IMR-90 (cell line): ENCODE results near the gene SYT8. TPM values are rescaled to one million over a fixed set of nuclear protein-coding genes. Genes with fewer than 3 reads are reported as not detected.

Experiments used
- ATAC-seq: fragments of 200-7000 bp; cut with Tn5 transposase; 2 replicates; pipeline ENCODE4 v1.9.1; 2020; ENCODE audit warnings: low read depth, mild to moderate bottlenecking, moderate library complexity
- BruUV-seq: library from RNA; stranded (reverse); fragments of 400-500 nt; replicated peaks from 2 replicates; lab custom pipeline; 2021; lab: Mats Ljungman, UMichigan
- CTCF ChIA-PET: fragments of 300-600 bp; formaldehyde crosslinking; extraction: SDS; loops from one replicate; lab custom pipeline; 2021; ENCODE audit warnings: antibody characterized with exemption; lab: Yijun Ruan, JAX
- POLR2A ChIA-PET: fragments of 300-600 bp; sonication (Branson Sonifier 250); formaldehyde crosslinking; loops from one replicate; lab custom pipeline; 2022; ENCODE audit warnings: antibody characterized with exemption; ENCODE audit not compliant: unreplicated experiment; lab: Charles Lee
- DNase-seq: peaks from one replicate; pipeline ENCODE4 v3.0.0; 2013
- H2AFZ ChIP-seq: replicated peaks from 2 replicates; pipeline ENCODE3; 2013; ENCODE audit warnings: low read length, mild to moderate bottlenecking; ENCODE audit not compliant: poor library complexity
- H2AK5ac ChIP-seq: 2 replicates; pipeline ENCODE4 v1.6.1; 2013; ENCODE audit warnings: low read depth, low read length, inconsistent platforms
- H2AK9ac ChIP-seq: replicated peaks from 2 replicates; pipeline ENCODE3; 2013; ENCODE audit warnings: mild to moderate bottlenecking, low read depth, low read length, moderate library complexity; ENCODE audit not compliant: poor library complexity
- H2BK120ac ChIP-seq: 2 replicates; pipeline ENCODE4 v1.6.1; 2013; ENCODE audit warnings: low read depth, low read length, inconsistent platforms
- H2BK15ac ChIP-seq: 3 replicates; pipeline ENCODE4 v1.6.1; 2013; ENCODE audit warnings: low read depth, low read length, inconsistent platforms
- H2BK20ac ChIP-seq: 2 replicates; pipeline ENCODE4 v1.6.1; 2013; ENCODE audit warnings: low read depth, mild to moderate bottlenecking, inconsistent platforms, low read length, moderate library complexity
- H2BK5ac ChIP-seq: 2 replicates; pipeline ENCODE4 v1.6.1; 2013; ENCODE audit warnings: mild to moderate bottlenecking, low read depth, low read length, inconsistent platforms; ENCODE audit not compliant: poor library complexity, severe bottlenecking
- H3K14ac ChIP-seq: replicated peaks from 2 replicates; pipeline ENCODE4 v1.6.1; 2013; ENCODE audit warnings: low read depth, low read length, inconsistent platforms
- H3K18ac ChIP-seq: 2 replicates; pipeline ENCODE4 v1.6.1; 2013; ENCODE audit warnings: low read depth, low read length, control low read depth
- H3K23ac ChIP-seq: 2 replicates; pipeline ENCODE4 v1.6.1; 2013; ENCODE audit warnings: low read depth, low read length, inconsistent platforms
- H3K27ac ChIP-seq: 2 replicates; pipeline ENCODE4 v1.5.1; 2013; ENCODE audit warnings: mild to moderate bottlenecking, control low read depth, low read length; ENCODE audit not compliant: insufficient read depth
- H3K27me3 ChIP-seq: 2 replicates; pipeline ENCODE4 v1.6.1; 2013; ENCODE audit warnings: low read length; ENCODE audit not compliant: control insufficient read depth, insufficient read depth
- H3K36me3 ChIP-seq: 2 replicates; pipeline ENCODE4 v1.6.1; 2013; ENCODE audit warnings: low read length, mixed read lengths; ENCODE audit not compliant: control insufficient read depth, insufficient read depth
- H3K4ac ChIP-seq: 2 replicates; pipeline ENCODE4 v1.6.1; 2013; ENCODE audit warnings: low read depth, low read length, inconsistent platforms
- H3K4me1 ChIP-seq: 2 replicates; pipeline ENCODE4 v1.6.1; 2013; ENCODE audit warnings: low read length, mixed read lengths; ENCODE audit not compliant: control insufficient read depth, insufficient read depth
- H3K4me2 ChIP-seq: 2 replicates; pipeline ENCODE4 v1.6.1; 2013; ENCODE audit warnings: low read depth, mild to moderate bottlenecking, control low read depth, low read length, moderate library complexity
- H3K4me3 ChIP-seq: 2 replicates; pipeline ENCODE4 v1.5.1; 2013; ENCODE audit warnings: low read depth, mild to moderate bottlenecking, control low read depth, low read length, moderate library complexity; ENCODE audit not compliant: insufficient read depth
- H3K56ac ChIP-seq: 2 replicates; pipeline ENCODE4 v1.6.1; 2013; ENCODE audit warnings: low read length, inconsistent platforms; ENCODE audit not compliant: insufficient read depth; ENCODE audit errors: extremely low read depth
- H3K79me1 ChIP-seq, 2 experiments: 2 replicates each; pipeline ENCODE4 v1.6.1; 2013; ENCODE audit warnings: low read length in 2 of 2, inconsistent platforms in 1 of 2, low read depth in 1 of 2
- H3K9ac ChIP-seq: 2 replicates; pipeline ENCODE4 v1.6.1; 2013; ENCODE audit warnings: low read depth, low read length, control low read depth
- H3K9me1 ChIP-seq: 2 replicates; pipeline ENCODE4 v1.6.1; 2013; ENCODE audit warnings: low read length, inconsistent platforms; ENCODE audit not compliant: insufficient read depth
- H3K9me3 ChIP-seq: 2 replicates; pipeline ENCODE4 v1.6.1; 2013; ENCODE audit warnings: low read length; ENCODE audit not compliant: control insufficient read depth, insufficient read depth
- H4K20me1 ChIP-seq: 2 replicates; pipeline ENCODE4 v1.6.1; 2013; ENCODE audit warnings: low read length, inconsistent platforms; ENCODE audit not compliant: insufficient read depth
- H4K5ac ChIP-seq: 2 replicates; pipeline ENCODE4 v1.6.1; 2013; ENCODE audit warnings: mild to moderate bottlenecking, low read depth, low read length, control low read depth
- H4K8ac ChIP-seq, 2 experiments: 2 replicates each; pipeline ENCODE4 v1.6.1; 2013; ENCODE audit warnings: low read depth in 2 of 2, low read length in 2 of 2, control low read depth in 1 of 2, inconsistent platforms in 1 of 2
- H4K91ac ChIP-seq: 2 replicates; pipeline ENCODE4 v1.6.1; 2013; ENCODE audit warnings: low read depth, low read length, inconsistent platforms; ENCODE audit not compliant: insufficient read depth
- CEBPB ChIP-seq: IDR thresholded peaks from 2 replicates; pipeline ENCODE4 v1.6.1; 2012; ENCODE audit warnings: low read depth, low read length, improper control_type of control experiment
- CTCF ChIP-seq: conservative IDR thresholded peaks from 2 replicates; pipeline ENCODE4 v1.5.1; 2012; ENCODE audit warnings: mild to moderate bottlenecking, low read depth, low read length, improper control_type of control experiment
- FOS ChIP-seq: fragments of 150-350 bp; IDR thresholded peaks from 2 replicates; pipeline ENCODE4 v1.6.1; 2016; ENCODE audit warnings: low read depth, low read length
- MAFK ChIP-seq: IDR thresholded peaks from 2 replicates; pipeline ENCODE4 v1.6.1; 2012; ENCODE audit warnings: low read depth, low read length, improper control_type of control experiment
- MAZ ChIP-seq: IDR thresholded peaks from 2 replicates; pipeline ENCODE4 v1.6.1; 2012; ENCODE audit warnings: low read depth, mild to moderate bottlenecking, low read length, improper control_type of control experiment, moderate library complexity, borderline replicate concordance
- MXI1 ChIP-seq: IDR thresholded peaks from 2 replicates; pipeline ENCODE4 v1.6.1; 2012; ENCODE audit warnings: low read depth, mild to moderate bottlenecking, low read length, moderate library complexity, borderline replicate concordance
- NFE2L2 ChIP-seq: fragments of 150-350 bp; IDR thresholded peaks from 2 replicates; pipeline ENCODE4 v1.6.1; 2016; ENCODE audit warnings: low read depth, mild to moderate bottlenecking, low read length
- POLR2A ChIP-seq: IDR thresholded peaks from 2 replicates; pipeline ENCODE4 v1.6.1; 2012; ENCODE audit warnings: mild to moderate bottlenecking, low read depth, low read length
- RCOR1 ChIP-seq: IDR thresholded peaks from 2 replicates; pipeline ENCODE4 v1.6.1; 2012; ENCODE audit warnings: mild to moderate bottlenecking, low read length, improper control_type of control experiment; ENCODE audit not compliant: insufficient replicate concordance
- SMC3 ChIP-seq: fragments of 150-350 bp; IDR thresholded peaks from 2 replicates; pipeline ENCODE4 v1.6.1; 2016; ENCODE audit warnings: low read depth, mild to moderate bottlenecking, antibody characterized with exemption, low read length, moderate library complexity
- USF2 ChIP-seq: fragments of 150-350 bp; IDR thresholded peaks from 2 replicates; pipeline ENCODE4 v1.6.1; 2017; ENCODE audit warnings: mild to moderate bottlenecking, antibody characterized with exemption, low read length, low read depth
- whole genome bisulfite sequencing, 2 experiments: methylation state at CpG; one replicate each; pipeline versions ENCODE4 v1.1.5 to v1.1.7; 2013; ENCODE audit warnings: missing lambda C conversion rate in 2 of 2; ENCODE audit not compliant: insufficient read length in 1 of 2; ENCODE audit errors: extremely low coverage in 2 of 2; 5-methylcytosine and 5-hydroxymethylcytosine counted together
- dilution Hi-C: fragments of 300-500 bp; cut with HindIII; formaldehyde crosslinking; loops from one replicate; pipeline ENCODE4 v1.14.3; 2018; ENCODE audit warnings: low sequenced_read_pairs; ENCODE audit not compliant: unreplicated experiment
- in situ Hi-C: fragments of 300-500 bp; cut with MboI; formaldehyde crosslinking; loops from 3 replicates; pipeline ENCODE4 v1.14.3; 2019; ENCODE audit warnings: low sequenced_read_pairs, inconsistent platforms, mixed read lengths
- intact Hi-C: fragments of 100-400 bp; cut with micrococcal nuclease; formaldehyde crosslinking; loops from 2 replicates; pipeline ENCODE4 v1.10.0; 2022
- polyA plus RNA-seq, 3 experiments: library from polyadenylated mRNA; depleted of rRNA; stranded (reverse); fragments of >200 nt; gene quantifications; 2 replicates each; pipeline ENCODE4 v1.2.3, GENCODE V29; 2012; ENCODE audit warnings: low replicate concordance in 1 of 3
- total RNA-seq: library from RNA; depleted of rRNA; stranded (reverse); fragments of >200 nt; gene quantifications from 2 replicates; pipeline ENCODE4 v1.2.3, GENCODE V29; 2012
- TF ChIP-seq, protein P1 (sequence below): fragments of 150-350 bp; IDR thresholded peaks from 2 replicates; pipeline ENCODE4 v1.6.1; 2016; ENCODE audit warnings: low read depth, mild to moderate bottlenecking, low read length, moderate library complexity, borderline replicate concordance

SYT8 gene
- total and polyA plus RNA-seq, 2 of the 4 experiments (the other 2 are of a cell fraction): not detected

DNA sequence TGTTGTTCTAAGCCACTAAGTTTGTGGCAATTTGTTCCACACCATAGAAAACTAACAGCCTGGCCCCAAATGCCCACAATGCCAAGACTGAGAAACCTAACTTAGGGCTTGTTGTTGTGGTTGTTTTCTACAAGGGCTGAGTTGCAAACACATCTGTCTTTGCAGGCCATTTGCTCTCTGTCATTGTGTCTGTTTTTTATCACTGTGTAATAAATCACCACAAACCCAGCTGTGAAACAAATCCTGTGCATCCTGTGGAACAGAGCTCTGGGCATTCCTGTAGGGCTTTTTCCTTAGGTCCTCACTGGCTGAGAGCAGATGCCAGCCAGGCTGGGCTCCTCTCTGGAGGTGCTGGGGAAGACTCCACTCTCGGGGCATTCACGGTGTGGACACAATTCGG, 15.7 kb upstream of the SYT8 start:
- dilution Hi-C loops (no loop called here), intact Hi-C loops (no loop called here), in situ Hi-C loops (no loop called here)
- Histone ChIP-seq H3K9me3 (peaks cover 13% of the 10 kb centered on the region), H2BK15ac (no peak overlapping the region), H3K56ac (no peak overlapping the region), H3K4me2 (no peak overlapping the region), H3K27me3 (peaks cover 35% of the 10 kb centered on the region), H3K4me3 (no peak overlapping the region), H3K79me1 (no peaks in the 10 kb centered on the region), H4K20me1 (no peaks in the 10 kb centered on the region), H3K9ac (no peak overlapping the region), H2BK20ac (no peak overlapping the region), H4K8ac (no peak overlapping the region), H2BK5ac (no peak overlapping the region), H3K9me1 (no peaks in the 10 kb centered on the region), H2AK9ac (no peak overlapping the region), H3K14ac (no peak overlapping the region), H4K91ac (no peak overlapping the region), H2AK5ac (no peak overlapping the region), H3K4me1 (no peaks in the 10 kb centered on the region), H4K5ac (no peak overlapping the region), H3K23ac (no peak overlapping the region), H3K4ac (no peak overlapping the region), H3K27ac (no peak overlapping the region), H3K18ac (no peak overlapping the region), H3K36me3 (no peaks in the 10 kb centered on the region), H2BK120ac (no peak overlapping the region), H2AFZ (no peak overlapping the region)
- TF ChIP-seq MXI1 (no peak), POLR2A (no peak), SMC3 (no peak), USF2 (no peak), MAZ (no peak), MAFK (no peak), NFE2L2 (no peak), RCOR1 (no peak), CTCF (no peak), FOS (no peak), CEBPB (no peak)
- TF ChIP-seq, protein P1, sequence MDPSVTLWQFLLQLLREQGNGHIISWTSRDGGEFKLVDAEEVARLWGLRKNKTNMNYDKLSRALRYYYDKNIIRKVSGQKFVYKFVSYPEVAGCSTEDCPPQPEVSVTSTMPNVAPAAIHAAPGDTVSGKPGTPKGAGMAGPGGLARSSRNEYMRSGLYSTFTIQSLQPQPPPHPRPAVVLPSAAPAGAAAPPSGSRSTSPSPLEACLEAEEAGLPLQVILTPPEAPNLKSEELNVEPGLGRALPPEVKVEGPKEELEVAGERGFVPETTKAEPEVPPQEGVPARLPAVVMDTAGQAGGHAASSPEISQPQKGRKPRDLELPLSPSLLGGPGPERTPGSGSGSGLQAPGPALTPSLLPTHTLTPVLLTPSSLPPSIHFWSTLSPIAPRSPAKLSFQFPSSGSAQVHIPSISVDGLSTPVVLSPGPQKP: no peak
- WGBS, 2 experiments: 40% methylated on average over 1 of the region's 3 CpGs; no CpG with 5 or more reads in 1 of the 2 experiments
- no peak for ATAC-seq
- ChIA-PET POLR2A (no interaction called here), CTCF (no interaction called here)
- DNase-seq: no peak
- BruUV-seq: no TSS peak
